ENCODE measurements around the gene NLRP8.

DNA sequence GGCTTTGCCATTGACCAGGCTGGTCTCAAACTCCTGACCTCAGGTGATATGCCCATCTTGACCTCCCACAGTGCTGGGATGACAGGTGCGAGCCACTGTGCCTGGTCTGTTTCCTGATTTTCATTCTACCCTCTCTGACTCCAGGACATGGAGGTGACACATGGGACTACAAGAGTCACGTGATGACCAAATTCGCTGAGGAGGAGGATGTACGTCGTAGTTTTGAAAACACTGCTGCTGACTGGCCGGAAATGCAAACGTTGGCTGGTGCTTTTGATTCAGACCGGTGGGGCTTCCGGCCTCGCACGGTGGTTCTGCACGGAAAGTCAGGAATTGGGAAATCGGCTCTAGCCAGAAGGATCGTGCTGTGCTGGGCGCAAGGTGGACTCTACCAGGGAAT lies 79.1 kb downstream of the NLRP8 start:
- TF ChIP-seq SIN3A (IDR thresholded peaks at IDR 0.05; ENCODE audit: borderline replicate concordance, low read depth, low read length) (no peak), TAF1 (IDR thresholded peaks at IDR 0.05; ENCODE audit: borderline replicate concordance, low read depth, low read length) (no peak), RAD21 (IDR thresholded peaks at IDR 0.05; ENCODE audit: low read length) (no peak), YY1 (IDR thresholded peaks at IDR 0.05; ENCODE audit: low read depth) (no peak), GATA2 (CRISPR knock-in tag; IDR thresholded peaks at IDR 0.05) (no peak), CTCF (IDR thresholded peaks at IDR 0.05) (no peak), MXI1 (IDR thresholded peaks at IDR 0.05; ENCODE audit: low read depth, low read length) (no peak), POLR2AphosphoS5 (IDR thresholded peaks at IDR 0.05; ENCODE audit: low read depth, low read length) (no peak), USF1 (IDR thresholded peaks at IDR 0.05; ENCODE audit: borderline replicate concordance, low read depth) (no peak), FOXM1 (IDR thresholded peaks at IDR 0.05; ENCODE audit: low read depth) (no peak), EZH2phosphoT487 (IDR thresholded peaks at IDR 0.05; ENCODE audit: borderline replicate concordance, low read depth) (no peak), TEAD4 (IDR thresholded peaks at IDR 0.05; ENCODE audit: borderline replicate concordance, insufficient read depth) (no peak), RCOR1 (IDR thresholded peaks at IDR 0.05; ENCODE audit: low read length) (no peak)
